ENCODE measurements around the gene LRRN4CL. TPM values are rescaled to one million over a fixed set of nuclear protein-coding genes. Genes with fewer than 3 reads are reported as not detected.

The LRRN4CL gene
- total and polyA plus RNA-seq, 2 of the 8 experiments (the other 6 are each of a cell fraction or from before 2014, with no cell fraction given): 0.05 to 0.26 TPM

GRCh38 chr11:62702246-62702645, 12.9 kb upstream of the LRRN4CL start:
- H2BK20ac ChIP-seq (ENCODE audit: low read length): no peak overlapping the region
- H2AK5ac ChIP-seq (ENCODE audit: low read depth, low read length): no peak overlapping the region
- H3K4me2 ChIP-seq (ENCODE audit: insufficient read depth in 1 of 2, low read depth in 2 of 2, low read length in 2 of 2): no peak overlapping the region
- H3K4me1 ChIP-seq (replicated peaks in 1 of 4; ENCODE audit: control insufficient read depth in 3 of 4, insufficient read depth in 4 of 4, low read length in 3 of 4): peaks cover 0 to 11% (median 5%) of the 10 kb centered on the region in 4 experiments; a peak in 5 of 7 replicates
- H3K27me3 ChIP-seq (replicated peaks in 1 of 4; ENCODE audit: control insufficient read depth in 3 of 4, extremely low read depth in 1 of 4, insufficient read depth in 3 of 4, low read length in 3 of 4): no peaks in the 10 kb centered on the region
- H3K4ac ChIP-seq (replicated peaks; ENCODE audit: insufficient read length, low read depth, low read length): no peak overlapping the region
- H4K20me1 ChIP-seq (replicated peaks in 1 of 2; ENCODE audit: control insufficient read depth in 1 of 2, insufficient read depth in 2 of 2, low read length in 2 of 2): no peaks in the 10 kb centered on the region
- H3K23me2 ChIP-seq (ENCODE audit: low read depth, low read length): peaks cover 14% of the 10 kb centered on the region
- peaks cover 0 to 11% (median 6%) of the 10 kb centered on the region in 4 experiments; a peak in 5 of 8 replicates for H3K36me3 ChIP-seq (ENCODE audit: control insufficient read depth in 2 of 4, insufficient read depth in 4 of 4, low read length in 3 of 4)
- POLR2A ChIA-PET (ENCODE audit: partially characterized antibody): interaction anchor here (0.7 to 61.4 kb wide), 5 partner anchors 9 to 110 kb away, joined by 3 to 2041 read pairs (median 3); partner anchors contain the start of genes C11orf98, CSKMT, GANAB and INTS5
- H4K5ac ChIP-seq (ENCODE audit: insufficient read length, low read depth, low read length): no peak overlapping the region
- H3K79me2 ChIP-seq (ENCODE audit: control insufficient read depth in 1 of 2, insufficient read depth in 2 of 2, low read length in 2 of 2): peaks cover 0 to 7% of the 10 kb centered on the region in 2 experiments; a peak in 1 of 4 replicates
- no peaks in the 10 kb centered on the region; the same call in 1 of the 2 replicates for H3K79me1 ChIP-seq (ENCODE audit: low read depth, low read length)
- DNase-seq (ENCODE audit: low read depth in 1 of 2, low spot score in 2 of 2) (no peak), FAIRE-seq (no peak)
- 88% methylated on average over 11 of the region's 11 CpGs; no CpG with 5 or more reads in 1 of the 2 experiments for WGBS, 2 experiments (ENCODE audit: extremely low coverage in 1 of 2, insufficient coverage in 1 of 2, insufficient read length in 1 of 2, insufficient replicate concordance in 2 of 2, low coverage in 1 of 2, low lambda C conversion rate in 2 of 2, missing lambda C conversion rate in 1 of 2)
- no peak overlapping the region for H2BK5ac ChIP-seq (ENCODE audit: low read depth, low read length)
- H3K14ac ChIP-seq (ENCODE audit: insufficient read length): no peak overlapping the region
- H2BK15ac ChIP-seq (ENCODE audit: low read length): no peak overlapping the region
- no peak overlapping the region for H2BK12ac ChIP-seq (ENCODE audit: low read depth, low read length)
- no peak overlapping the region for H3K56ac ChIP-seq (replicated peaks; ENCODE audit: insufficient read length, low read depth, low read length)
- no peak overlapping the region for H3K4me3 ChIP-seq (ENCODE audit: extremely low read depth in 1 of 4, insufficient read depth in 2 of 4, low read depth in 3 of 4, low read length in 4 of 4)
- H3K27ac ChIP-seq (ENCODE audit: low read depth, low read length): no peak overlapping the region
- no peak overlapping the region for H3K9ac ChIP-seq (replicated peaks in 1 of 4; ENCODE audit: extremely low read depth in 1 of 4, low read depth in 3 of 4, low read length in 3 of 4)
- H4K8ac ChIP-seq (ENCODE audit: extremely low read depth, insufficient read depth, low read length): no peak overlapping the region; the same call in 1 of the 2 replicates
- H4K91ac ChIP-seq (replicated peaks; ENCODE audit: insufficient read length, low read length): no peak overlapping the region
- H2AFZ ChIP-seq (ENCODE audit: low read length): no peak overlapping the region
- no peaks in the 10 kb centered on the region for H3K9me3 ChIP-seq (ENCODE audit: insufficient read depth in 2 of 2, low read depth in 1 of 2, low read length in 1 of 2)
- no peak overlapping the region for H3K18ac ChIP-seq (ENCODE audit: extremely low read depth, low read length)
- TF ChIP-seq MAX (IDR thresholded peaks at IDR 0.05) (no peak), ZNF274 (IDR thresholded peaks at IDR 0.05; ENCODE audit: borderline replicate concordance, extremely low read depth, low read length) (no peak), NANOG (IDR thresholded peaks at IDR 0.05; ENCODE audit: insufficient read depth, low read depth, low read length, poor library complexity, severe bottlenecking) (no peak), POLR2AphosphoS5 (IDR thresholded peaks at IDR 0.05; ENCODE audit: low read depth, low read length) (no peak), CEBPB (IDR thresholded peaks at IDR 0.05; ENCODE audit: low read depth, low read length) (no peak), E2F6 (IDR thresholded peaks at IDR 0.05) (no peak), SRF (IDR thresholded peaks at IDR 0.05; ENCODE audit: low read depth, low read length) (no peak), SIN3A (conservative IDR thresholded peaks at IDR 0.05 in 1 of 2, IDR thresholded peaks at IDR 0.05 in 1 of 2; ENCODE audit: low read depth in 1 of 2, low read length in 2 of 2) (no peak), KDM1A (IDR thresholded peaks at IDR 0.05; ENCODE audit: borderline replicate concordance, low read length) (no peak), SAP30 (IDR thresholded peaks at IDR 0.05; ENCODE audit: insufficient read depth, insufficient replicate concordance, low read length) (no peak)
- no peak overlapping the region for H2BK120ac ChIP-seq (replicated peaks; ENCODE audit: low read depth, low read length)
- H3K23ac ChIP-seq (ENCODE audit: insufficient read length): no peak overlapping the region
- CTCF ChIA-PET (ENCODE audit: partially characterized antibody): interaction anchor here (1.0 to 6.1 kb wide), 5 partner anchors 12 to 77 kb away, joined by 3 to 35 read pairs (median 4); partner anchors contain the start of gene LRRN4CL

Data from H1 (cell line).